ENCODE measurements around the gene PKHD1. TPM values are rescaled to one million over a fixed set of nuclear protein-coding genes. Genes with fewer than 3 reads are reported as not detected.
A peak's percentile ranks its signal among the peaks of the same experiment; 100 is the strongest.

Gene PKHD1
- total and polyA plus RNA-seq, 2 donors (not counting 1 experiment from before 2014, with no cell fraction given): not detected

- no peaks in the 10 kb centered on the region for H3K9me3 Mint-ChIP-seq (ENCODE audit: insufficient read depth)
- Histone ChIP-seq H3K27me3 (replicated peaks in 1 of 4; ENCODE audit: control extremely low read depth in 1 of 4, control insufficient read depth in 3 of 4, insufficient read depth in 4 of 4, low read length in 3 of 4) (no peaks in the 10 kb centered on the region), H3K9me3 (ENCODE audit: control extremely low read depth in 1 of 3, control insufficient read depth in 2 of 3, insufficient read depth in 1 of 3, low read length in 2 of 3) (no peaks in the 10 kb centered on the region), H4K20me1 (ENCODE audit: control insufficient read depth, insufficient read depth, low read length, poor library complexity, severe bottlenecking) (no peaks in the 10 kb centered on the region), H3K4me2 (replicated peaks; ENCODE audit: low read depth, low read length, poor library complexity, severe bottlenecking) (no peak overlapping the region), H3K9ac (ENCODE audit: low read length) (no peak overlapping the region), H3K27ac (ENCODE audit: low read length in 2 of 2) (no peak overlapping the region), H3K36me3 (replicated peaks in 1 of 2; ENCODE audit: control extremely low read depth in 1 of 2, control insufficient read depth in 1 of 2, extremely low read depth in 1 of 2, insufficient read depth in 2 of 2, low read length in 1 of 2) (no peaks in the 10 kb centered on the region), H2AFZ (ENCODE audit: insufficient read depth, low read depth, low read length, poor library complexity, severe bottlenecking) (no peak overlapping the region), H3K4me3 (ENCODE audit: control extremely low read depth in 1 of 5, extremely low read depth in 1 of 5, insufficient read depth in 1 of 5, low read depth in 2 of 5, low read length in 4 of 5) (no peak overlapping the region), H3K79me2 (ENCODE audit: control insufficient read depth, insufficient read depth, low read length) (no peaks in the 10 kb centered on the region), H3K4me1 (ENCODE audit: control insufficient read depth in 2 of 2, insufficient read depth in 2 of 2, low read length in 2 of 2) (no peaks in the 10 kb centered on the region)
- no peaks in the 10 kb centered on the region for H3K4me1 Mint-ChIP-seq
- ChIA-PET POLR2A (no interaction called here), CTCF (interaction anchor here (1.2 to 1.7 kb wide), 2 partner anchors 8 to 12 kb away, joined by 5 to 6 read pairs; no protein-coding TSS in a partner anchor)
- DNase-seq: no peak
- H3K27me3 Mint-ChIP-seq: no peaks in the 10 kb centered on the region
- TF ChIP-seq CTCF (IDR thresholded peaks at IDR 0.05) (no peak), EZH2 (IDR thresholded peaks at IDR 0.05; ENCODE audit: borderline replicate concordance, insufficient read depth, low read depth, low read length, poor library complexity, severe bottlenecking) (no peak)
- intact Hi-C loops (cut with micrococcal nuclease): no loop called here
- ATAC-seq (ENCODE audit: low read depth): no peak
- WGBS (ENCODE audit: insufficient coverage): 91% methylated on average over 3 of the region's 6 CpGs
- no peak overlapping the region for H3K27ac Mint-ChIP-seq
- H3K4me3 Mint-ChIP-seq: no peak overlapping the region
These were observed 468.2 kb downstream of the PKHD1 start for GRCh38 chr6:51619042-51619799.

GRCh38 chr6:51618563-51618962 lies 468.9 kb downstream of the PKHD1 start:
- Histone ChIP-seq H3K79me2 (ENCODE audit: control insufficient read depth, insufficient read depth, low read length) (no peaks in the 10 kb centered on the region), H3K4me2 (replicated peaks; ENCODE audit: low read depth, low read length, poor library complexity, severe bottlenecking) (no peak overlapping the region), H2AFZ (ENCODE audit: insufficient read depth, low read depth, low read length, poor library complexity, severe bottlenecking) (no peak overlapping the region), H4K20me1 (ENCODE audit: control insufficient read depth, insufficient read depth, low read length, poor library complexity, severe bottlenecking) (no peaks in the 10 kb centered on the region), H3K4me3 (ENCODE audit: control extremely low read depth in 1 of 5, extremely low read depth in 1 of 5, insufficient read depth in 1 of 5, low read depth in 2 of 5, low read length in 4 of 5) (no peak overlapping the region), H3K9me3 (ENCODE audit: control extremely low read depth in 1 of 3, control insufficient read depth in 2 of 3, insufficient read depth in 1 of 3, low read length in 2 of 3) (no peaks in the 10 kb centered on the region), H3K27ac (ENCODE audit: low read length in 2 of 2) (no peak overlapping the region), H3K4me1 (ENCODE audit: control insufficient read depth in 2 of 2, insufficient read depth in 2 of 2, low read length in 2 of 2) (no peaks in the 10 kb centered on the region), H3K36me3 (replicated peaks in 1 of 2; ENCODE audit: control extremely low read depth in 1 of 2, control insufficient read depth in 1 of 2, extremely low read depth in 1 of 2, insufficient read depth in 2 of 2, low read length in 1 of 2) (no peaks in the 10 kb centered on the region), H3K9ac (ENCODE audit: low read length) (no peak overlapping the region), H3K27me3 (replicated peaks in 1 of 4; ENCODE audit: control extremely low read depth in 1 of 4, control insufficient read depth in 3 of 4, insufficient read depth in 4 of 4, low read length in 3 of 4) (no peaks in the 10 kb centered on the region)
- ChIA-PET CTCF (interaction anchor here (1.2 to 1.7 kb wide), 2 partner anchors 8 to 11 kb away, joined by 5 to 6 read pairs; no protein-coding TSS in a partner anchor), POLR2A (no interaction called here)
- Mint-ChIP-seq H3K4me1 (no peaks in the 10 kb centered on the region), H3K9me3 (ENCODE audit: insufficient read depth) (no peaks in the 10 kb centered on the region), H3K4me3 (no peak overlapping the region), H3K27me3 (no peaks in the 10 kb centered on the region), H3K27ac (no peak overlapping the region)
- ATAC-seq (ENCODE audit: low read depth) (no peak), DNase-seq (no peak)
- intact Hi-C loops (cut with micrococcal nuclease): no loop called here
- no peak for TF ChIP-seq EZH2 (IDR thresholded peaks at IDR 0.05; ENCODE audit: borderline replicate concordance, insufficient read depth, low read depth, low read length, poor library complexity, severe bottlenecking)
- TF ChIP-seq CTCF (IDR thresholded peaks at IDR 0.05): peak; percentile 64

Data from B cell (primary cell).